Parathyroid adenoma (tissue), 2 donors: ENCODE measurements around the gene NDC1.

ENCODE experiments used
- H2AFZ ChIP-seq: fragments of 300-600 bp; sonication (generic); one replicate; pipeline ENCODE4 v1.7.0; 2017; ENCODE audit warnings: antibody characterized with exemption, mild to moderate bottlenecking
- H3K27ac ChIP-seq: fragments of 300-600 bp; sonication (generic); one replicate; pipeline ENCODE4 v1.7.0; 2017
- H3K27me3 ChIP-seq: fragments of 300-600 bp; sonication (generic); one replicate; pipeline ENCODE4 v1.7.0; 2017; ENCODE audit warnings: low read length; ENCODE audit not compliant: control insufficient read depth, insufficient read depth
- H3K36me3 ChIP-seq: fragments of 300-600 bp; sonication (generic); one replicate; pipeline ENCODE4 v1.7.0; 2017; ENCODE audit warnings: low read length; ENCODE audit not compliant: control insufficient read depth, insufficient read depth
- H3K4me1 ChIP-seq: fragments of 300-600 bp; sonication (generic); one replicate; pipeline ENCODE4 v1.7.0; 2017; ENCODE audit warnings: control low read depth
- H3K4me2 ChIP-seq: fragments of 300-600 bp; sonication (generic); one replicate; pipeline ENCODE4 v1.7.0; 2017; ENCODE audit warnings: low read length
- H3K4me3 ChIP-seq: fragments of 300-600 bp; sonication (generic); one replicate; pipeline ENCODE4 v1.7.0; 2017; ENCODE audit warnings: low read depth, low read length
- H3K79me2 ChIP-seq: fragments of 300-600 bp; sonication (generic); one replicate; pipeline ENCODE4 v1.7.0; 2017; ENCODE audit warnings: control low read depth
- H3K9ac ChIP-seq: fragments of 300-600 bp; sonication (generic); one replicate; pipeline ENCODE4 v1.7.0; 2017; ENCODE audit warnings: mild to moderate bottlenecking
- H3K9me3 ChIP-seq: fragments of 300-600 bp; sonication (generic); one replicate; pipeline ENCODE4 v1.7.0; 2017; ENCODE audit warnings: low read length; ENCODE audit not compliant: control insufficient read depth
- CTCF ChIP-seq: fragments of 300-600 bp; sonication (generic); IDR thresholded peaks from one replicate; pipeline ENCODE4 v1.7.0; 2017; ENCODE audit warnings: antibody characterized with exemption, mild to moderate bottlenecking
- donor health status: primary hyperparathyroidism.

NDC1 gene

GRCh38 chr1:53837646-53837923, 511 bp downstream of the NDC1 start:
- TF ChIP-seq CTCF, result no peak
- Histone ChIP-seq H3K9me3 (no peaks in the 10 kb centered on the region), H3K4me2 (peak overlapping the region; percentile 90), H3K4me1 (no peaks in the 10 kb centered on the region), H3K79me2 (no peaks in the 10 kb centered on the region), H3K36me3 (no peaks in the 10 kb centered on the region), H3K27ac (no peak overlapping the region), H3K4me3 (peak overlapping the region; percentile 85), H2AFZ (peak overlapping the region; percentile 93), H3K27me3 (no peaks in the 10 kb centered on the region), H3K9ac (no peak overlapping the region)

DNA sequence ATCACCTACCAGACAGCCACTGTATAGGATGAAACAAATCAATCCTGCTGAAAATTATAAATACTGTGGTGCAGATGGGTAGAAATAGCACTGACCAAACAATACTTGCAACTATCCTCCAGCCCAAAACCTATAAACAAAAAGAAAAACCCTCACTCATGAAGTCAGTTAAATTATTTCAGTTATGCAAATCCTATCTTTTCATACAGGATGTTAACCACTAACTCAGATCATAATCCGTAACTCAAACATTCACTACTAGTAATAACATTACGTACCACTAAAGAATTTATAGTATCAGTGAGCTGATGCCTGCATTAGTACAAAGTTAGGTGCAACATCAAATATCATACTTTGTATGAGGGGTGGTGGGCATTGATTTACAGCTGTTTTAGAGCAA, 2.6 kb downstream of the NDC1 start:
- Histone ChIP-seq H2AFZ (no peak overlapping the region), H3K4me1 (no peaks in the 10 kb centered on the region), H3K27ac (no peak overlapping the region), H3K4me3 (no peak overlapping the region), H3K4me2 (no peak overlapping the region), H3K79me2 (no peaks in the 10 kb centered on the region), H3K27me3 (no peaks in the 10 kb centered on the region), H3K36me3 (no peaks in the 10 kb centered on the region), H3K9me3 (no peaks in the 10 kb centered on the region), H3K9ac (no peak overlapping the region)
- TF ChIP-seq CTCF, result no peak

- Histone ChIP-seq H3K9me3 (no peaks in the 10 kb centered on the region), H3K36me3 (no peaks in the 10 kb centered on the region), H3K27ac (no peak overlapping the region), H2AFZ (no peak overlapping the region), H3K79me2 (no peaks in the 10 kb centered on the region), H3K4me1 (no peaks in the 10 kb centered on the region), H3K4me3 (no peak overlapping the region), H3K27me3 (no peaks in the 10 kb centered on the region), H3K9ac (no peak overlapping the region), H3K4me2 (no peak overlapping the region)
- TF ChIP-seq CTCF, result no peak
Observed at GRCh38 chr1:53834776-53835175, 3.3 kb downstream of the NDC1 start.

DNA sequence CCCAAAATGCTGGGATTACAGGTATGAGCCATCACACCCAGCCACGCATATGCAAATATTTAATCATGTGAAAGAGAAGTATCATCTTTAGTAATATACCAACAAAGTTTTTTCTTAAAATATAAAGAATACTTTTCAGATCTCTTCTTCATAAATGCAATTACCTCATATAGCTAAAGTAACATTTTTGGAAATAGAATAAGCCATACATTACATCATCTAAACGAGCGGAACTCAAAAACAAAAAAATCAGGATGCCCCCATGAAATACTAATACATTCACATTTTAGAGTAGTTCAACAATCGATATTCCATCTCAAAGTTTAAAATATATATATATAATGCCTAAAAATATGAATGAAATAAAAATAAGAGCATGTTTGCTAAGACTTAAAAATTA, 4.7 kb downstream of the NDC1 start:
- Histone ChIP-seq H3K4me3 (no peak overlapping the region), H3K9me3 (no peaks in the 10 kb centered on the region), H3K4me1 (no peaks in the 10 kb centered on the region), H3K27ac (no peak overlapping the region), H3K79me2 (no peaks in the 10 kb centered on the region), H3K4me2 (no peak overlapping the region), H3K9ac (no peak overlapping the region), H3K36me3 (no peaks in the 10 kb centered on the region), H2AFZ (no peak overlapping the region), H3K27me3 (no peaks in the 10 kb centered on the region)
- TF ChIP-seq CTCF, result no peak

DNA sequence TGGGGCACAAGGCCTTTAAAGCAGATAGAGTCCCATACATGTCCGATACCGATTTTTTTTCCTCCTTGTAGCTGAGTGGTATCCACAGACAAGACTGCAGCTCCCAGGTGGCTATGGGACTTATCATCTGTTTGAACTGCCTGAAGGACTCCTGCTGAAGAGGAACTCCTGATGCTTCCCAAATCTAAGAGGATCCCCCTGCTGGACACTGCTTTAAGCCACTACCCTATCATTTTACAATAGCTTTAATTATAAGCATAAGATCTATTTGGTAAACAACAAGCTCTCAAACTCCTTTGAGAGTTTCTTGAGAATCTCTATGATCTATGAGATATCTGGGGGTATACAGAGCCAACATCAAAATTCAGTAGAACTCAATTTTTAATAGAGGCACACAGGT, 11.7 kb downstream of the NDC1 start:
- no peak overlapping the region for H3K4me2 ChIP-seq
- H3K4me3 ChIP-seq, result no peak overlapping the region
- no peaks in the 10 kb centered on the region for H3K27me3 ChIP-seq
- no peaks in the 10 kb centered on the region for H3K9me3 ChIP-seq
- no peaks in the 10 kb centered on the region for H3K79me2 ChIP-seq
- no peak overlapping the region for H2AFZ ChIP-seq
- no peak overlapping the region for H3K9ac ChIP-seq
- H3K36me3 ChIP-seq, result no peaks in the 10 kb centered on the region
- H3K27ac ChIP-seq, result no peak overlapping the region
- no peaks in the 10 kb centered on the region for H3K4me1 ChIP-seq
- no peak for TF ChIP-seq CTCF
